GM19452 (cell line): ENCODE data around the gene ATPAF1.

Experiments used
- ATAC-seq: cut with Tn5 transposase; IDR thresholded peaks from one replicate; pipeline ENCODE4 v1.9.1; 2021; ENCODE audit not compliant: unreplicated experiment

Gene ATPAF1

DNA sequence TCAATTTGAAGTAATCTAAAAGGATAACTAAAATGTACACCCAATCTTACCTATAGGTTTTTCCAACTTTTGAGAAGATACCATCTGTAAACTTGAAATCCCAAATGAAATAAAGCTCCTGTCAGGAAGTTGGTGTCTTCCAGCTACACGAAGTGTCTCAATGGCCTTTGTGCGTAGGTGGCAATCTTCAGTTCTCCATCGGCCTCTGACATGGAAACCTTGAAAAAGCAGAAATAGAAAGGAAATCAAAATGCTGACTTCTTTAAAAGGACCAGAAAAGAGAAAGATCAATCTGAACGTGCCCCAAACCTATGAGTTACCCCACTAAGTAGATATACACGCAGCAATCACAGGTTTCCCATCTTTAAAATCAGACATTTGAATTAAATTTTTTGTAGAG, 74.1 kb downstream of the ATPAF1 start:
- ATAC-seq, result no peak

- no peak for ATAC-seq
Observed at GRCh38 chr1:46592823-46593222, 75.3 kb downstream of the ATPAF1 start.

DNA sequence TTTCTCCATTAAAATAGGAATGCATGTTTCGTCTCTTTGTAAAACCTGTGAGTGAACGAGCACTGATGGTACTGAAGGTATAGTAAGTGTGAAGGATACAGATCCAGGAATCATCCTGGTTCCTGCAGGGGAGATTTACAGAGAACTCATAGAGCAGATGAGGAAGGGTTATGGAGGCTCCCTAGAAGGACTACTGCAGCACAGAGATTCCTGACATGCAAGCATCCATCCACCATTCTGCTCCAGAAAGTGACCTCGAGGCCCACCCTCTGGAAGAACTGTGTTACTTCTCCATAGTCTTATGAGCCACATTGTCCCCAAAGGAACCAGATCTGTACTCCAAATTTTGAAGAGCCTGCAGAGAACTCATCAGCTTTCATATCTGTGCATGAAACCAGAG, 78.6 kb downstream of the ATPAF1 start:
- ATAC-seq, result no peak

DNA sequence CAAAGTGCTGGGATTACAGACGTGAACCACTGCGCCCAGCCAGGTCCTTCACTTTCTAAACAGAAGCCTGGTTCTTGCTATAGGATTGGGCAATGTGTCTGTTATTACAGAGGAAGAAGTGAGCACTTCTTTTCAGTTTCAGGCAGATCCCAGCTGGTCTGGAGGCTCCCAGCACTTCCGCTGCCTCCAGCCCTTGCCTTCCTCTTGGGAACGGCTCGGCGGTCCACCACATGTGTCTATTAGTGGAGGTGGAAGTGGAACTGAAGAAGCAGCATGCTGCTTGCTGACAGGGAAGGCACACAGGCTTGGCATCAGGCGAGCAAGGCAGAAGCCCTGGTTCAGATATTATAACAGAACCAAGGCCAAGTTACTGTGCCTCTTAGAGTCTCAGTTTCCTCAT, 81.1 kb downstream of the ATPAF1 start:
- ATAC-seq, result no peak

DNA sequence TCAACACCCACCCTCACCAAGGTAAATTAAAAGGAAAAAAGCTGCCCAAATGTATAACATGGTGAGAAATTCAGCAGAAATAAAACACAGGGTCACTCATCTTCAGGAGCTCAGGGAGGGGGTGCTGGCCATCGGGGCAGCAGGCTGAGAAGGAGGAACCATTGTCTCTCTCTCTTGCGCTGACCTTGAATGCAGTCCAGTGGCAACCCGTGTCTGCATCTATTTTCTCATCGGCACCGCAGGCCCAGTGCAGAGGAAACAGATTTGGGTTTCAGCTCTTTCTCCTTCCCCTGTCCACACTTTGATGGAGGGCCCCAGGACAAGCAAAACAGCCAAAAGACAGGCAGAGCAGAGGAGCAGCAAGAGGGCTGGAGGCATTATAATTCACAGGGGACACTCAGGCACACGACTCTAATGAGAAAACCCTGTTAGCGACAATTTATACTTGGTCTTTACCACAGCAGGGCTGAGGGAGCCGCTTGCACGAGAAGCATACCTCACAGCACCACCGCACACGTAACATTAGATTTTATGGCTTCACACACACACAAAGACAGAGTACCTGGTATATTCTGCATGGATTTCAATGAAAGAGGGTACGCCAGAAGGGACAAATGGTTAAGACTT, 82.7 kb downstream of the ATPAF1 start:
- ATAC-seq, result no peak

DNA sequence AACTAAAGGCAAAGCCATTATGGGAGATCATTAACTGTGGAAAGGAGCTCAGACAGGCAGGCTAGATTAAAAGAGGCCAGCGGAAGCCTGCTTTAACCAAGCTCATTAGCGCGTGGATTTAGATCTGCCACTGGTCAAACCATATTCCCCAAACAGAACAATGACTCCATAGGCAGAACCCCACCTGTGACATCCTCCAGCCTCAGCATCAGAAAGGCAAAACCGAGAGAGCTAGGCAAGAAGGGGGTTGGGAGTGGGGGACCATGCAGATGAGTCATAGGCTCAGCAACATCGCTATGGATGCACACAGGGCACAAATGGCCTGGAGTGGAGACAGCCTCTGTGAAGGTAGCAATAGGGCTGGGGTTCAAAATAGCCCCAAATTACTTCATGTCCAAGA, 84.7 kb downstream of the ATPAF1 start:
- no peak for ATAC-seq

- ATAC-seq, result no peak
Observed at GRCh38 chr1:46582972-46583371, 85.2 kb downstream of the ATPAF1 start.
